ENCODE results near the gene ACVR1C.

DNA sequence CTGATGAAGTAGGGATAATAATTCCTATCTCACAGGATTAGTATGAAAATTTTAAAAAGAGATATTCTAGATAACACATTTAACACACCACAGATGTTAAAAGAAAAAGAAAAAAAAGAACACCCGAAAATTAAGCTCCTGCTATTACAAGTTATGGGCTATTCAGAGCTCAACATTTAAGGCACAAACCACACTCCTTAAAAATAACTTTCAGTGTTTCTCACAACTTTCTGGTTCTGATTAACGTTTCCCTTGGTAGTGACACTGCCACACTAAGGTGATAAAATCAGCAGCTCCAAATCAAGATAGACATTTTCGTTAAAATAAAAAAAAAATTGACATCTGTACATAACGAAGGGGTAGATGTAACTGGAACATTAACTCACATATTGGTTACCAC, 26.9 kb downstream of the ACVR1C start:
- TF ChIP-seq, protein P1, sequence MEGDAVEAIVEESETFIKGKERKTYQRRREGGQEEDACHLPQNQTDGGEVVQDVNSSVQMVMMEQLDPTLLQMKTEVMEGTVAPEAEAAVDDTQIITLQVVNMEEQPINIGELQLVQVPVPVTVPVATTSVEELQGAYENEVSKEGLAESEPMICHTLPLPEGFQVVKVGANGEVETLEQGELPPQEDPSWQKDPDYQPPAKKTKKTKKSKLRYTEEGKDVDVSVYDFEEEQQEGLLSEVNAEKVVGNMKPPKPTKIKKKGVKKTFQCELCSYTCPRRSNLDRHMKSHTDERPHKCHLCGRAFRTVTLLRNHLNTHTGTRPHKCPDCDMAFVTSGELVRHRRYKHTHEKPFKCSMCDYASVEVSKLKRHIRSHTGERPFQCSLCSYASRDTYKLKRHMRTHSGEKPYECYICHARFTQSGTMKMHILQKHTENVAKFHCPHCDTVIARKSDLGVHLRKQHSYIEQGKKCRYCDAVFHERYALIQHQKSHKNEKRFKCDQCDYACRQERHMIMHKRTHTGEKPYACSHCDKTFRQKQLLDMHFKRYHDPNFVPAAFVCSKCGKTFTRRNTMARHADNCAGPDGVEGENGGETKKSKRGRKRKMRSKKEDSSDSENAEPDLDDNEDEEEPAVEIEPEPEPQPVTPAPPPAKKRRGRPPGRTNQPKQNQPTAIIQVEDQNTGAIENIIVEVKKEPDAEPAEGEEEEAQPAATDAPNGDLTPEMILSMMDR (IDR thresholded peaks at IDR 0.05; ENCODE audit: low read depth, low read length) = no peak
- TF ChIP-seq POLR2A (IDR thresholded peaks at IDR 0.05; ENCODE audit: extremely low read depth, insufficient read length) = no peak
- TF ChIP-seq MYC (IDR thresholded peaks at IDR 0.05; ENCODE audit: low read depth, low read length) = no peak

All from NB4 (cell line).